Left ventricle myocardium inferior (tissue), 1 donor: ENCODE data around the gene GCC2. TPM values are rescaled to one million over a fixed set of nuclear protein-coding genes. Genes with fewer than 3 reads are reported as not detected.
A peak's percentile ranks its signal among the peaks of the same experiment; 100 is the strongest.

ENCODE experiments used
- DNase-seq: peaks from one replicate; pipeline ENCODE4 v3.0.0-alpha.2; 2020
- H3K27ac ChIP-seq: fragments of 200-600 bp; replicated peaks from 2 replicates; pipeline ENCODE4 v1.8.0; 2021
- H3K27me3 ChIP-seq: fragments of 200-600 bp; 2 replicates; pipeline ENCODE4 v1.8.0; 2021; ENCODE audit warnings: low read depth
- H3K36me3 ChIP-seq: fragments of 200-600 bp; 2 replicates; pipeline ENCODE4 v1.8.0; 2021
- H3K4me1 ChIP-seq: fragments of 200-600 bp; 2 replicates; pipeline ENCODE4 v1.8.0; 2021
- H3K4me3 ChIP-seq: fragments of 200-600 bp; 2 replicates; pipeline ENCODE4 v1.8.0; 2021; ENCODE audit warnings: mild to moderate bottlenecking, moderate library complexity
- H3K9me3 ChIP-seq: fragments of 200-600 bp; replicated peaks from 2 replicates; pipeline ENCODE4 v1.8.0; 2021
- CTCF ChIP-seq: fragments of 200-600 bp; IDR thresholded peaks from 2 replicates; pipeline ENCODE4 v1.8.0; 2021; ENCODE audit warnings: antibody characterized with exemption, mild to moderate bottlenecking, borderline replicate concordance
- intact Hi-C: fragments of 100-400 bp; cut with micrococcal nuclease; formaldehyde crosslinking; loops from one replicate; pipeline ENCODE4 v1.11.0; 2022
- total RNA-seq: library from RNA; stranded (reverse); fragmentation: NEBNext Ultra II Directional; extraction: Animal tissue kit (Norgen Biotek cat#: 25700); gene quantifications from one replicate; pipeline ENCODE4 v1.2.1, GENCODE V29; 2021
- donor health status: DM: no; HTN: yes; CAD: no; lungs with severe emphysema.

GCC2 gene
- total RNA-seq, 1 donor from 2014 or later: 24.9 TPM

- no peak for DNase-seq
- H3K36me3 ChIP-seq: no peaks in the 10 kb centered on the region
- peaks cover 72% of the 10 kb centered on the region for H3K4me1 ChIP-seq
- no peak for TF ChIP-seq CTCF
- H3K27ac ChIP-seq: no peak overlapping the region
- no peaks in the 10 kb centered on the region for H3K9me3 ChIP-seq
- no peak overlapping the region for H3K4me3 ChIP-seq
- no peaks in the 10 kb centered on the region for H3K27me3 ChIP-seq
- intact Hi-C loops: loop anchor here (10.0 kb wide), 1 partner anchor 47 kb away; no protein-coding TSS in a partner anchor
Observed at GRCh38 chr2:108538000-108538625, 89.1 kb downstream of the GCC2 start.

- Histone ChIP-seq H3K4me3 (no peak overlapping the region), H3K27ac (peak overlapping the region; percentile 36), H3K27me3 (no peaks in the 10 kb centered on the region), H3K9me3 (no peaks in the 10 kb centered on the region), H3K4me1 (peaks cover 47% of the 10 kb centered on the region), H3K36me3 (no peaks in the 10 kb centered on the region)
- DNase-seq: no peak
- intact Hi-C loops: no loop called here
- TF ChIP-seq CTCF: no peak
Observed at GRCh38 chr2:108541451-108541850, 92.4 kb downstream of the GCC2 start.

- TF ChIP-seq CTCF: no peak
- Histone ChIP-seq H3K9me3 (no peaks in the 10 kb centered on the region), H3K4me1 (peaks cover 45% of the 10 kb centered on the region), H3K27me3 (no peaks in the 10 kb centered on the region), H3K4me3 (no peak overlapping the region), H3K27ac (peak overlapping the region; percentile 36), H3K36me3 (no peaks in the 10 kb centered on the region)
- DNase-seq: no peak
- intact Hi-C loops: no loop called here
Observed at GRCh38 chr2:108542071-108542470, 93.1 kb downstream of the GCC2 start.

GRCh38 chr2:108547606-108548005 lies 98.6 kb downstream of the GCC2 start:
- no peaks in the 10 kb centered on the region for H3K27me3 ChIP-seq
- no peak for DNase-seq

GRCh38 chr2:108548208-108549003 lies 99.4 kb downstream of the GCC2 start:
- no peaks in the 10 kb centered on the region for H3K36me3 ChIP-seq
- peaks cover 34% of the 10 kb centered on the region for H3K4me1 ChIP-seq
- no peaks in the 10 kb centered on the region for H3K9me3 ChIP-seq
- intact Hi-C loops: no loop called here
- H3K4me3 ChIP-seq: no peak overlapping the region
- H3K27me3 ChIP-seq: no peaks in the 10 kb centered on the region
- no peak for TF ChIP-seq CTCF
- no peak overlapping the region for H3K27ac ChIP-seq
- no peak for DNase-seq

More at GRCh38 chr2:108547606-108548005, 98.6 kb downstream of the GCC2 start:
- no peak overlapping the region for H3K27ac ChIP-seq
- H3K4me1 ChIP-seq: peaks cover 30% of the 10 kb centered on the region
- no peak for TF ChIP-seq CTCF
- H3K4me3 ChIP-seq: no peak overlapping the region
- no peaks in the 10 kb centered on the region for H3K36me3 ChIP-seq
- intact Hi-C loops: no loop called here
- no peaks in the 10 kb centered on the region for H3K9me3 ChIP-seq
